Fibroblast of lung (primary cell): Measurements from ENCODE around the gene RABAC1. TPM values are rescaled to one million over a fixed set of nuclear protein-coding genes. Genes with fewer than 3 reads are reported as not detected.

Source experiments
- DNase-seq, 2 donors: peaks; one replicate each; pipeline versions ENCODE4 v3.0.0 to v3.0.0-alpha.2; 2010; ENCODE audit warnings: low read depth in 2 of 2
- H2AFZ ChIP-seq: 2 replicates; pipeline ENCODE4 v1.5.1; 2012; ENCODE audit warnings: low read length, control low read depth, inconsistent platforms
- H3K27ac ChIP-seq: 2 replicates; pipeline ENCODE4 v1.5.1; 2011; ENCODE audit warnings: low read length, control low read depth; ENCODE audit not compliant: insufficient read depth
- H3K27me3 ChIP-seq: 2 replicates; pipeline ENCODE4 v1.5.1; 2011; ENCODE audit warnings: mild to moderate bottlenecking, low read length; ENCODE audit not compliant: control insufficient read depth, insufficient read depth
- H3K36me3 ChIP-seq: 2 replicates; pipeline ENCODE4 v1.5.1; 2011; ENCODE audit warnings: low read length; ENCODE audit not compliant: control insufficient read depth, insufficient read depth
- H3K4me1 ChIP-seq: 2 replicates; pipeline ENCODE4 v1.5.1; 2011; ENCODE audit warnings: low read length; ENCODE audit not compliant: control insufficient read depth, insufficient read depth; ENCODE audit errors: extremely low read depth
- H3K4me2 ChIP-seq: 2 replicates; pipeline ENCODE4 v1.5.1; 2011; ENCODE audit warnings: low read length, control low read depth; ENCODE audit not compliant: insufficient read depth; ENCODE audit errors: extremely low read depth
- H3K4me3 ChIP-seq, 4 experiments: fragments of 200-600 bp in 1 of 4; sonication (generic) in 1 of 4; replicated peaks in 1 of 4; 2 replicates each; pipeline ENCODE4 v1.5.1; 2011 to 2016; ENCODE audit warnings: low read length in 4 of 4, low read depth in 3 of 4, mild to moderate bottlenecking in 3 of 4, control low read depth in 2 of 4, inconsistent platforms in 1 of 4, mixed read lengths in 1 of 4; ENCODE audit not compliant: insufficient read depth in 1 of 4; ENCODE audit errors: control extremely low read depth in 1 of 4
- H3K79me2 ChIP-seq: 2 replicates; pipeline ENCODE4 v1.5.1; 2012; ENCODE audit warnings: mild to moderate bottlenecking, low read length, inconsistent platforms; ENCODE audit not compliant: control insufficient read depth, insufficient read depth
- H3K9ac ChIP-seq: 2 replicates; pipeline ENCODE4 v1.5.1; 2011; ENCODE audit warnings: mild to moderate bottlenecking, low read length, control low read depth; ENCODE audit not compliant: insufficient read depth
- H3K9me3 ChIP-seq: 2 replicates; pipeline ENCODE4 v1.5.1; 2012; ENCODE audit warnings: low read depth, low read length; ENCODE audit not compliant: control insufficient read depth, insufficient read depth
- H4K20me1 ChIP-seq: 2 replicates; pipeline ENCODE4 v1.5.1; 2011; ENCODE audit warnings: low read length; ENCODE audit not compliant: control insufficient read depth, insufficient read depth; ENCODE audit errors: extremely low read depth
- CTCF ChIP-seq, 2 donors: IDR thresholded peaks in 1 of 2; conservative IDR thresholded peaks in 1 of 2; 1 replicate in 1 of 2; 2 replicates in 1 of 2; pipeline ENCODE4 v1.5.1; 2011 to 2012; ENCODE audit warnings: low read length in 2 of 2, control low read depth in 1 of 2, inconsistent platforms in 1 of 2, low read depth in 1 of 2, mild to moderate bottlenecking in 1 of 2
- EZH2 ChIP-seq: IDR thresholded peaks from 2 replicates; pipeline ENCODE4 v1.5.1; 2012; ENCODE audit warnings: low read length, control low read depth, mild to moderate bottlenecking; ENCODE audit errors: missing control alignments
- polyA plus RNA-seq, 2 donors: library from polyadenylated mRNA; depleted of rRNA in 1 of 2; stranded (reverse) in 1 of 2; unstranded in 1 of 2; fragments of >200 nt; gene quantifications; 2 replicates each; pipeline ENCODE4 v1.2.1, GENCODE V29; 2011 to 2012; ENCODE audit warnings: missing spikeins in 1 of 2
- total RNA-seq: library from RNA; depleted of rRNA; stranded (reverse); fragments of >200 nt; gene quantifications from 2 replicates; pipeline ENCODE4 v1.2.1, GENCODE V29; 2014

Gene RABAC1
- total and polyA plus RNA-seq, 2 donors (not counting 1 experiment from before 2014, with no cell fraction given): 163 to 193 TPM

GRCh38 chr19:41912899-41913537, 46.1 kb downstream of the RABAC1 start:
- Histone ChIP-seq H3K27me3 (peaks cover 54% of the 10 kb centered on the region), H2AFZ (no peak overlapping the region), H3K4me2 (no peak overlapping the region), H3K79me2 (no peaks in the 10 kb centered on the region), H3K9ac (no peak overlapping the region), H3K4me3 (no peak overlapping the region), H3K4me1 (no peaks in the 10 kb centered on the region), H3K36me3 (no peaks in the 10 kb centered on the region), H3K27ac (no peak overlapping the region), H3K9me3 (no peaks in the 10 kb centered on the region), H4K20me1 (no peaks in the 10 kb centered on the region)
- DNase-seq: no peak
- TF ChIP-seq EZH2: no peak
- TF ChIP-seq CTCF (conservative IDR thresholded peaks at IDR 0.05 in 1 of 2, IDR thresholded peaks at IDR 0.05 in 1 of 2; ENCODE audit: low read depth in 1 of 2, low read length in 2 of 2): no peak

DNA sequence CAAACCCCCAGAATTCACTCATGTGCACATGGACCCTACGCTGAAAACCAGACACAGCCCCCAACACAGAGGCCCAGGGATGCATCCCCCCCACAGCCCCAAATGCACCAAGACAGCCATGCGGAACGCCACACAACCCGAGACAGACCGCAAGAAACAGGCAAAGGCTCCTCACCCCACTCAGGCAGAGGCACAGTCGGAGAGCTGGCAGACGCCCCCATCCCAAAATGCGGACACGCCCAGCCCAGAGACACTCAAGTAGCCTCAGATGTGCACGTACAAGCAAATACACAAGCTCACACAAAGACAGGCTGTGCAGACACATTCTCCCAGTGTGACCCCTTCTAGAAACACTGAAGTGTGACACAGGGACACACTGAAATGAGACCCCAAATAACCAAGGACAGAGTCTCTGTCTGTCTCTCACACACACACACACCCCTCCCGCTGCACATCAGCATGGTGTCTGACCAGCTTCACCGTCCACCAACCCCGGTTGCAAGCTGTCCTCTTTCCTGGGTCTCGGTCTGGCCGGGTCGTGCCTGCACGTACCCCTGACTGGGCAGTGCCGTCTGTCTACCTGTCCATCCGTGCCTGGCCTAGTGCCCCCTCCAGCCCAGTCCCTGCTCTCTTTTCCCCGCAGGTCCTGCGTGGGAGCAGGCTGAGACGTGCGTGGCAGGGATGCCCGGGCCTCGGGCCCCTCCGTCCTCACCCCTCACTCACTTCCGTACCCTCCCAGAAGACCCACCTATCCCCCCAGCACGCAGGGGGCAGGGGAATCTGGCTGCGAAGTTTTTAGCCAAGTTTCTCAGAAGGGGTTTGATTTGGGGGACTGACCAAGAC, 47.0 kb downstream of the RABAC1 start:
- Histone ChIP-seq H4K20me1 (no peaks in the 10 kb centered on the region), H2AFZ (no peak overlapping the region), H3K79me2 (no peaks in the 10 kb centered on the region), H3K9ac (no peak overlapping the region), H3K27me3 (peaks cover 50% of the 10 kb centered on the region), H3K27ac (no peak overlapping the region), H3K36me3 (no peaks in the 10 kb centered on the region), H3K9me3 (no peaks in the 10 kb centered on the region), H3K4me2 (no peak overlapping the region), H3K4me1 (no peaks in the 10 kb centered on the region), H3K4me3 (no peak overlapping the region)
- TF ChIP-seq CTCF (conservative IDR thresholded peaks at IDR 0.05 in 1 of 2, IDR thresholded peaks at IDR 0.05 in 1 of 2; ENCODE audit: low read depth in 1 of 2, low read length in 2 of 2) (no peak), EZH2 (peak; percentile 100)
- no peak for DNase-seq

DNA sequence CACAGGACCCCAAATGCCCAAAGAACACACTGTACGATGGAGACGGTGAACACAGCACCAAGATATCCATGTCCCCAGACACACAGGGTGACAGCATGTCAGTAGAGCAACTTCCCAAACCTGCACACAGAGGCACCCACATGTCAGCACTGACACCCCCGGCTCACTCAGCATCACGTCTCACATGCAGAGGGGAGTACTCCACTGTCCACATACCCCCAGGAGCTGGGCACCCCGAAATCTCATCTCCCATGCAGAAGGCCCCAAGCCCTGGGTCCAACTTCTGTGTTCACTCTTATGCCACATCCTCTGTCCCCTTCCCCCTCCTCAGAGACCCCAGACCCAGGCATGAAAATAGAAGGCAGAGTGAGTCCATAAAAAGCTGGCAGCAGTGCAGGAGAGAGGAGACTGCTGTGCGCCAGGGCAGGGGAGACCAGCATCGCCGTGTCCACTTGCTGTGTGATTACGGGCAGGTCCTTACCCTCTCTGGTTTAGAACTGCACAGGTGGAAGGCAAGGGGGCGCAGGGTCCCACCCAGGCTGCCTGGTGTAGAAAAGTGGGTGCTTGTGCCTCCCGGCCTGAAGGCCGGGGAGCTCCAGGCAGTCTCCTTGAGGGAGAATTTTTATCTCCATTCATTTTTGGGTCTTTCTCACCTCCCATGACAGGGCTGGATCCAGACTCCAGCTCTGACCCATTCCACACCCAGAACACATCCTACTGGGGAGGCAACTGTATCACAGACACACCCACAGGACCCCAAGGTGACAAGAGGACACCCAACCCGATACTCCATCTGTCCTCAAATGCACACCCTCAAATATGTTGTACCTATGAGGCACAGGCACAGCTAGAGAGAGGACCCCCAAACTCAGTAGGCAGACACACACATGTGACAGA, 47.9 kb downstream of the RABAC1 start:
- Histone ChIP-seq H3K27me3 (peaks cover 41% of the 10 kb centered on the region), H3K4me2 (no peak overlapping the region), H3K9ac (no peak overlapping the region), H3K4me1 (no peaks in the 10 kb centered on the region), H3K9me3 (no peaks in the 10 kb centered on the region), H3K4me3 (no peak overlapping the region), H3K27ac (no peak overlapping the region), H3K79me2 (no peaks in the 10 kb centered on the region), H4K20me1 (no peaks in the 10 kb centered on the region), H3K36me3 (peaks cover 1% of the 10 kb centered on the region), H2AFZ (no peak overlapping the region)
- TF ChIP-seq CTCF (conservative IDR thresholded peaks at IDR 0.05 in 1 of 2, IDR thresholded peaks at IDR 0.05 in 1 of 2; ENCODE audit: low read depth in 1 of 2, low read length in 2 of 2) (no peak), EZH2 (no peak)
- DNase-seq: no peak
